Cardiac muscle cell (in vitro differentiated cells and primary cell): Measurements from ENCODE around the gene FANCG. TPM values are rescaled to one million over a fixed set of nuclear protein-coding genes. Genes with fewer than 3 reads are reported as not detected.
A peak's percentile ranks its signal among the peaks of the same experiment; 100 is the strongest.

Experiments used
- DNase-seq, 2 donors: peaks; one replicate each; pipeline versions ENCODE4 v3.0.0 to v3.0.0-alpha.2; 2010 to 2017; ENCODE audit warnings: low read depth in 1 of 2, low spot score in 1 of 2
- H3K27ac ChIP-seq: fragments of 200-600 bp; sonication (generic); 2 replicates; pipeline ENCODE4 v1.5.1; 2016
- H3K27me3 ChIP-seq: fragments of 200-600 bp; sonication (generic); 2 replicates; pipeline ENCODE4 v1.6.0; 2016; ENCODE audit warnings: control low read depth
- H3K36me3 ChIP-seq: fragments of 200-600 bp; sonication (generic); 2 replicates; pipeline ENCODE4 v1.5.1; 2016; ENCODE audit warnings: control low read depth
- H3K4me1 ChIP-seq: fragments of 200-600 bp; sonication (generic); 2 replicates; pipeline ENCODE4 v1.8.1; 2017; ENCODE audit warnings: low read depth, mild to moderate bottlenecking, mixed run types
- H3K4me3 ChIP-seq: fragments of 200-600 bp; sonication (generic); 2 replicates; pipeline ENCODE4 v1.5.1; 2016; ENCODE audit warnings: mild to moderate bottlenecking
- H3K9me3 ChIP-seq: fragments of 200-600 bp; sonication (generic); 2 replicates; pipeline ENCODE4 v1.5.1; 2017; ENCODE audit warnings: low read depth, mild to moderate bottlenecking, control low read depth
- polyA plus RNA-seq: library from polyadenylated mRNA; unstranded; fragments of >200 nt; fragmentation: Nextera tagmentation; extraction: Ambion mirVana; gene quantifications from 2 replicates; pipeline ENCODE4 v1.2.1, GENCODE V29; 2016
- total RNA-seq: library from RNA; depleted of rRNA; stranded (reverse); fragments of >200 nt; gene quantifications from 2 replicates; pipeline ENCODE4 v1.2.3, GENCODE V29; 2016
- TF ChIP-seq, protein P1 (sequence below): IDR thresholded peaks from 2 replicates; pipeline ENCODE4 v1.5.1; 2012; ENCODE audit warnings: low read depth, mild to moderate bottlenecking, low read length

Gene FANCG
- total and polyA plus RNA-seq, 2 experiments from 2014 or later, result 31.7 to 32.8 TPM

GRCh38 chr9:35110327-35110761 lies 30.6 kb upstream of the FANCG start:
- peak in 1 of 2 donors; percentile 49 for DNase-seq
- H3K27ac ChIP-seq, result peak overlapping the region; percentile 71

DNA sequence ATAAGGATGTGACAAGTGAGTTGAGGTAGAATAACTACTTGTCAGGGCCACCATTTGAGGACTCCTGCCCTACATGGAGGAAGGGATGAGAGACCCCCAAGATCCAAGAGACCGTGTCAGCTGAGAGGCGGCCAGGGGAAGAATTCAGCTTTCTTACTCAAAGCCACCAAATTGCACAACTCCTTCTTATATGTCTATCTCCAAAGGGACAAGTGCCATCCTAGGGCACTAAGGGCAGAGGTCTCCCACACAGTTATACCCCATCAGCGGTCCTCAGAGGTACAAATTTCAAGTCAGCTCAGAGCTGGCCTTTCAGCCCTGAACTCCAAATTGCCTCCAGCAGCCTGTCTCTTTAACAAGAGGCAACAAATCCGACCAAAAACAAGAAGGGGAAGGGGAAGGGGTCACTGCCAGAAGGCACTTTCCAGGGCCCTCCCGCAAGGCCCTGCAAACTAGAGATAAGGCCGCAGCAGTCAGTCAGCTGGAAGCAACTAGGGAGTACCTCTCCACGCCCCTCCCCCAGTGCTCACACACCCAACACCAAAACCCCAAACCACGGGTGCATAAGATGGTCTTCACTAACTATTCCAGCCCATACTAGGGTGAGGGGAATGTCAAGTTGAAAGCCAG lies 29.3 kb upstream of the FANCG start:
- DNase-seq, result peak in 1 of 2 donors; percentile 26
- Histone ChIP-seq H3K36me3 (peaks cover 19% of the 10 kb centered on the region), H3K4me1 (peaks cover 38% of the 10 kb centered on the region), H3K9me3 (no peaks in the 10 kb centered on the region), H3K27ac (peak overlapping the region; percentile 59), H3K27me3 (no peaks in the 10 kb centered on the region), H3K4me3 (no peak overlapping the region)
- TF ChIP-seq, protein P1, sequence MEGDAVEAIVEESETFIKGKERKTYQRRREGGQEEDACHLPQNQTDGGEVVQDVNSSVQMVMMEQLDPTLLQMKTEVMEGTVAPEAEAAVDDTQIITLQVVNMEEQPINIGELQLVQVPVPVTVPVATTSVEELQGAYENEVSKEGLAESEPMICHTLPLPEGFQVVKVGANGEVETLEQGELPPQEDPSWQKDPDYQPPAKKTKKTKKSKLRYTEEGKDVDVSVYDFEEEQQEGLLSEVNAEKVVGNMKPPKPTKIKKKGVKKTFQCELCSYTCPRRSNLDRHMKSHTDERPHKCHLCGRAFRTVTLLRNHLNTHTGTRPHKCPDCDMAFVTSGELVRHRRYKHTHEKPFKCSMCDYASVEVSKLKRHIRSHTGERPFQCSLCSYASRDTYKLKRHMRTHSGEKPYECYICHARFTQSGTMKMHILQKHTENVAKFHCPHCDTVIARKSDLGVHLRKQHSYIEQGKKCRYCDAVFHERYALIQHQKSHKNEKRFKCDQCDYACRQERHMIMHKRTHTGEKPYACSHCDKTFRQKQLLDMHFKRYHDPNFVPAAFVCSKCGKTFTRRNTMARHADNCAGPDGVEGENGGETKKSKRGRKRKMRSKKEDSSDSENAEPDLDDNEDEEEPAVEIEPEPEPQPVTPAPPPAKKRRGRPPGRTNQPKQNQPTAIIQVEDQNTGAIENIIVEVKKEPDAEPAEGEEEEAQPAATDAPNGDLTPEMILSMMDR, result no peak

More at GRCh38 chr9:35110327-35110761, 30.6 kb upstream of the FANCG start:
- H3K36me3 ChIP-seq, result peaks cover 9% of the 10 kb centered on the region
- H3K4me3 ChIP-seq, result no peak overlapping the region
- H3K4me1 ChIP-seq, result peaks cover 38% of the 10 kb centered on the region
- H3K27me3 ChIP-seq, result no peaks in the 10 kb centered on the region
- TF ChIP-seq, protein P1, result no peak
- H3K9me3 ChIP-seq, result no peaks in the 10 kb centered on the region

DNA sequence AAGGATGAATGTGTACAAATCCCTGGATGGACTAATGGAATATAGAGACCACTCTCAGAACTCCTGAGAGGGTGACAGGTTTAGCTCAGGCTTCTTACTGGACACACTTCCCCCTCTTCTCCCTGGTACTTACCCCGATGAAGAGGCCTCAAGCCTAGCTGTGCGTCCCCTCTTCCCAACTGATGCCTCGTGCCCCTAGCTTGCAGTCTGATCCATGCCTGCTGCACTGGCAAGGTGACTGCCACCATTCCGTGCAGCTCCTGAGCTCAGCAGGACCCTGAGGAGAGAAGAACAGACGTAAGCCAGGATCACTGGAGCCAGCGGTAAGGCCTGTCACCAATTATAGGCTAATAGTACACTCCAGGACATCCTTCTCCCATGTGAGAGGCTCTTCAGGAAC lies 28.7 kb upstream of the FANCG start:
- peak overlapping the region; percentile 59 for H3K27ac ChIP-seq
- peaks cover 21% of the 10 kb centered on the region for H3K36me3 ChIP-seq
- H3K4me3 ChIP-seq, result no peak overlapping the region
- no peaks in the 10 kb centered on the region for H3K9me3 ChIP-seq
- peaks cover 38% of the 10 kb centered on the region for H3K4me1 ChIP-seq
- no peaks in the 10 kb centered on the region for H3K27me3 ChIP-seq
- DNase-seq, result no peak
- TF ChIP-seq, protein P1, result no peak

DNA sequence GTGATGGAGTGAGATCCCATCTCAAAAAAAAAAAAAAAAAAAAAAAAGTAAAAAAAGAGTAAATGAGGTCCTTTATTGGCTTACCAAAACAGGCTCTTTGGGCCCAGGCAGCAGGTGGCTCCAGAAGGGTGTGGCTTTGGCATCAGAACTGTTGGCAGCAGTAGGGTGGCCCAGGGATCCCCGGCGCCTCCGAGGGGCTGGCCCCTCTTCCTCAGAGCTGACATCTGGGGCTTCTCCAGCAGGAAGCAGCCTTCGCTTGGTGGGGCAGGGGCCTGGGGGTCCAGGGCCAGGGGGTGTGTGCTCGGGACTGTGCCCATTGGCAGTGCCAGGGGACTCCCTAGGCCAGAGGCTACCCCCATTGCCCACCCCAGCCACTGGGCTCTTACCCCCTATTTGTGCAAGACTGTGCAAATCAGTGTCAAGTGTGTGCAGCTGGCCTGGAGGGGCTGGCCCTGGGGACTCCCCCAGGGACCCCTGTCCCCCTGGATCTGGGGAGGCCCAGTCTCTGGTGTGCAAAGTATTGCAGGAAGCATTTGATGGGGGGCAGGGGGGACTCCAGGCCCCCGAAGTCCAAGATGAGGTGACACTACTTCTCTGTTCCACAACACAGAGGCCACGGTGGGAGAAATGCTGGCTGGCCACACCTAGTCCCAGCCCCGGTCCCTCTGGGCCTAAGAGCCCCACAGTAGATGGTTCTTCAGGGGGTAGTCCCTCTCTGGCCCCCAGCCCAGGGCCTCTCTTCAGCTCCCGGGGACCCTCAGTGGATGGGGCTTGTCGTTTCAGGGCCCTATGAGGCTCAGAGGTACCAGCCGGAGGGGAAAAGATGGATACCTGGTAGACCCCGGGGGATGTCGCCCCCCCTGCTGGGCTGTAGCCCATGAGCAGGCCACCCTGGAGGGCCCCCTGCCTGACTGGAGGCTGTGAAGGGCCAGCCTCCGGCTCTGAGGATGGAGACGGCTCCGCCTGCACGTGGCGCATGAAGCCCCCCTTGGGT lies 27.9 kb upstream of the FANCG start:
- Histone ChIP-seq H3K4me1 (peaks cover 36% of the 10 kb centered on the region), H3K27ac (no peak overlapping the region)
- TF ChIP-seq, protein P1, result no peak

DNA sequence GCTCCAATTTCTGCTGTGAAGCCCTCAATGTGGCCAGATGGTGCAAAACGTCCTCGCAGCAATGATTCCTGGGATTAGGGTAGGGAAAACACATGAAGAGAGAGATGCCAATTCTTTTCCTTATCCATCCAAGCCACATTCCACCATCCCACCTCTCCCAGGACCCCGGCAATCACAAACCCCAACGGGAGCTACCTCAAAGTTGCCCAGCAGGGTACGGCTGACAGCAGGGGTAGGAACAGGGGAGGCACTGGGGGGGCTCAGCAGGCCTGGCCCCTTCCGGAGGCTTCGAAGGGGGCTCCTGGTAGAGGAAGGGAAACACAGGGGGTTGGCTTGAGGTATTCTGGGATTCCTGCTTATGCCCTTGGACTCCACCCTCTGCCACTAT lies 26.6 kb upstream of the FANCG start:
- Histone ChIP-seq H3K27ac (no peak overlapping the region), H3K27me3 (no peaks in the 10 kb centered on the region), H3K36me3 (peaks cover 25% of the 10 kb centered on the region), H3K4me3 (no peak overlapping the region), H3K9me3 (no peaks in the 10 kb centered on the region), H3K4me1 (peaks cover 36% of the 10 kb centered on the region)
- TF ChIP-seq, protein P1, result no peak
- no peak for DNase-seq

More for the DNA sequence above, 27.9 kb upstream of the FANCG start:
- no peak for DNase-seq
- no peak overlapping the region for H3K4me3 ChIP-seq
- no peaks in the 10 kb centered on the region for H3K9me3 ChIP-seq
- H3K27me3 ChIP-seq, result no peaks in the 10 kb centered on the region
- H3K36me3 ChIP-seq, result peaks cover 21% of the 10 kb centered on the region
